ENCODE data around the gene CAPN7. TPM values are rescaled to one million over a fixed set of nuclear protein-coding genes. Genes with fewer than 3 reads are reported as not detected.

The CAPN7 gene
- total RNA-seq, 4 donors from 2014 or later: 33.8 to 153 (median 69.7) TPM

- Histone ChIP-seq H3K27ac (peak overlapping the region; percentile 97 to 99 (median 98)), H3K36me3 (peaks cover 0 to 5% of the 10 kb centered on the region in 2 donors), H3K27me3 (no peaks in the 10 kb centered on the region), H3K4me1 (peaks cover 15 to 19% of the 10 kb centered on the region in 2 donors), H3K4me3 (peak overlapping the region; percentile 57 to 93 (median 79)), H3K9me3 (no peaks in the 10 kb centered on the region)
- DNase-seq (no peak), ATAC-seq (no peak)
- in situ Hi-C loops (cut with MboI; ENCODE audit: low sequenced_read_pairs in 4 of 4): loop anchor here (10.0 to 25.0 kb wide), 4 partner anchors 199 to 357 kb away; partner anchors contain the start of gene NR2C2 (in 2 of the 4)
- intact Hi-C loops (cut with DNase I; ENCODE audit: low total_unique reads): loop anchor here (10.0 kb wide), 1 partner anchor 261 kb away; the partner anchor contains the start of gene NR2C2
- TF ChIP-seq CTCF (IDR thresholded peaks at IDR 0.05 in 4 of 5, conservative IDR thresholded peaks at IDR 0.05 in 1 of 5) (no peak), POLR2A (IDR thresholded peaks at IDR 0.05) (no peak)
Measured at GRCh38 chr3:15205482-15205933, 538 bp upstream of the CAPN7 start.

- H3K9me3 ChIP-seq: no peaks in the 10 kb centered on the region
- intact Hi-C loops (cut with DNase I; ENCODE audit: low total_unique reads) (loop anchor here (1.0 to 10.0 kb wide), 5 partner anchors 61 to 262 kb away; partner anchors contain the start of gene NR2C2), in situ Hi-C loops (cut with MboI; ENCODE audit: low sequenced_read_pairs in 4 of 4) (loop anchor here (10.0 to 25.0 kb wide), 4 partner anchors 198 to 355 kb away; partner anchors contain the start of gene NR2C2 (in 2 of the 4))
- DNase-seq (peak; percentile 77 to 79), ATAC-seq (peak; percentile 79 to 89)
- H3K27me3 ChIP-seq: no peaks in the 10 kb centered on the region
- peaks cover 15 to 24% of the 10 kb centered on the region in 2 donors for H3K4me1 ChIP-seq
- peak overlapping the region; percentile 81 to 93 (median 88) for H3K4me3 ChIP-seq
- peak overlapping the region; percentile 97 to 99 (median 98) for H3K27ac ChIP-seq
- TF ChIP-seq CTCF (IDR thresholded peaks at IDR 0.05 in 4 of 5, conservative IDR thresholded peaks at IDR 0.05 in 1 of 5) (no peak), POLR2A (IDR thresholded peaks at IDR 0.05) (peak; percentile 29 to 41)
- H3K36me3 ChIP-seq: peaks cover 0 to 6% of the 10 kb centered on the region in 2 donors
Measured at GRCh38 chr3:15206662-15207576, 873 bp downstream of the CAPN7 start.

GRCh38 chr3:15207836-15208504 is 1.9 kb downstream of the CAPN7 start:
- in situ Hi-C loops (cut with MboI; ENCODE audit: low sequenced_read_pairs in 4 of 4) (loop anchor here (10.0 to 25.0 kb wide), 4 partner anchors 197 to 354 kb away; partner anchors contain the start of gene NR2C2 (in 2 of the 4)), intact Hi-C loops (cut with DNase I; ENCODE audit: low total_unique reads) (loop anchor here (2.0 to 10.0 kb wide), 4 partner anchors 123 to 287 kb away; partner anchors contain the start of gene NR2C2)
- peak overlapping the region; percentile 97 to 99 (median 98) for H3K27ac ChIP-seq
- H3K36me3 ChIP-seq: peaks cover 0 to 17% of the 10 kb centered on the region in 2 donors
- no peaks in the 10 kb centered on the region for H3K9me3 ChIP-seq
- ATAC-seq (no peak), DNase-seq (no peak)
- TF ChIP-seq POLR2A (IDR thresholded peaks at IDR 0.05): no peak
- TF ChIP-seq CTCF (IDR thresholded peaks at IDR 0.05 in 4 of 5, conservative IDR thresholded peaks at IDR 0.05 in 1 of 5): no peak
- peak overlapping the region; percentile 81 to 93 (median 88) for H3K4me3 ChIP-seq
- H3K27me3 ChIP-seq: no peaks in the 10 kb centered on the region
- H3K4me1 ChIP-seq: peaks cover 15 to 24% of the 10 kb centered on the region in 2 donors

DNA sequence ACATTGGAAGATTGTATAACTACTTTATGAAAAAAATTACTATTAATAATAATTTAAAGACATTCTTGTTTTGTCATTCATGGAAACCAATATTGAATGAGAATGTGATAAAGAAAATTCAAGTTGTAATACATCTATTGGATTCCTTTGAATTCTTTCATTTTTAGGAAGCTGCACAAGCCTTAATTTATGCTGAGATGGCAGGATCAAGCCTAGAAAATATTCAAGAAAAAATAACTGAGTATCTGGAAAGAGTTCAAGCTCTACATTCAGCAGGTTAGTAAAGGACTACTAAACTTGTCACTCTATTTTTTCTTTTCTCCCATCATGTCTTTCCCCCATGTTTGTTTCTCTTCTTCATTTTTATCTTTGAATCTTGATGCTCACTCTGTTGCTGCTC is 5.9 kb downstream of the CAPN7 start:
- no peak for ATAC-seq
- Histone ChIP-seq H3K9me3 (no peaks in the 10 kb centered on the region), H3K4me3 (no peak overlapping the region), H3K4me1 (peaks cover 30 to 41% of the 10 kb centered on the region in 2 donors), H3K27ac (peak overlapping the region in 1 of 4 donors; percentile 21), H3K36me3 (peaks cover 0 to 51% of the 10 kb centered on the region in 2 donors), H3K27me3 (no peaks in the 10 kb centered on the region)
- TF ChIP-seq POLR2A (IDR thresholded peaks at IDR 0.05) (no peak), CTCF (IDR thresholded peaks at IDR 0.05 in 4 of 5, conservative IDR thresholded peaks at IDR 0.05 in 1 of 5) (no peak)
- no peak for DNase-seq
- intact Hi-C loops (cut with DNase I; ENCODE audit: low total_unique reads): no loop called here
- in situ Hi-C loops (cut with MboI; ENCODE audit: low sequenced_read_pairs in 4 of 4): loop anchor here in 3 of 4 donors (25.0 kb wide), 2 partner anchors 275 to 350 kb away; partner anchors contain the start of gene NR2C2 (in 2 of the 3)
